ENCODE measurements around the gene GABRP.

GRCh38 chr5:170743876-170744212 is 39.7 kb upstream of the GABRP start:
- TF ChIP-seq POLR2A (IDR thresholded peaks at IDR 0.05) (no peak), CTCF (IDR thresholded peaks at IDR 0.05) (no peak), EP300 (IDR thresholded peaks at IDR 0.05) (no peak)
